Measurements from ENCODE around the gene PCSK6. TPM values are rescaled to one million over a fixed set of nuclear protein-coding genes. Genes with fewer than 3 reads are reported as not detected.

The PCSK6 gene
- total RNA-seq, 1 donor, result 0.72 TPM

DNA sequence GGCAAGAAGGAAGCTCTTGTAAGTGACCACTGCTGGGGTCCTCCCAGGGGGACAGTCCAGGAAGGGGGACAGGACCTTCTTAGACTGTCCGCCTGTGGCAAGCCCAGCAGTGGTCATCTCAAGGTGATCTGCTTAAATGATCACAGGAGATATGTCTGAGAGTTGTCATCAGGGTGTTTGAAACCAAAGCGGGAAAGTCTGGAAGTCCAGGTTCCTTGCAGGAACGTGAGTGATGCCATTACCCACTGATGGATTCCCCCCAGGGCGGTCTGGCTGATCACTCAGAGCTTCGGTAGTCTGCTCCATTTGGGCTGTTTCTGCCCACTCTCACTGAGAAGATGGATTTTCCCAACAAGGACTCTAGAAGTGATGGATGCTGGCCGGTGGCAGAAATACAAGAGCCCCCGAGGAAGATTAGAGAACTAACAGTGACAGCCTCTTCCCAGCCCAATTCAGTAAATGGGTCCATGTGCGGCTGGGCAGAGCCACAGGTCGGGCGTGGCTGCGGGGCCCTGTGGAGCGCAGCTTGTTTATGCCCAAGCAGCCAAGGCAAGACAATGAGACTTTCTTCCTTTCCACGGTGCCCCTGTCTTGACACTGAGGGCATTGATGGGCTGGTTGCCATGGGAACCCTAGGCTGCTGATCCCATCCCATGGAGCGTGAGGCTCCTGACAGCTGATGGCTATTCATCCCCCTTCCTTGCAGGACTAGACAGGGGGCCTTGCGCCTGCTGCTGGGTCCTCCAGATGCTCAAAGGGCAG lies 9.5 kb downstream of the PCSK6 start:
- no peak overlapping the region for H3K4me3 ChIP-seq (ENCODE audit: insufficient read depth, low read length)
- no peaks in the 10 kb centered on the region for H3K79me2 ChIP-seq (ENCODE audit: insufficient read depth, low read length)
- no peak overlapping the region for H3K27ac ChIP-seq (ENCODE audit: low read depth, low read length)
- no peaks in the 10 kb centered on the region for H3K4me1 ChIP-seq (ENCODE audit: insufficient read depth, low read length)
- H4K20me1 ChIP-seq (ENCODE audit: insufficient read depth, low read length), result no peaks in the 10 kb centered on the region
- H3K27me3 ChIP-seq (ENCODE audit: insufficient read depth, low read length), result no peaks in the 10 kb centered on the region
- no peak overlapping the region for H3K4me2 ChIP-seq (ENCODE audit: insufficient read depth, low read length)
- TF ChIP-seq, protein P1, sequence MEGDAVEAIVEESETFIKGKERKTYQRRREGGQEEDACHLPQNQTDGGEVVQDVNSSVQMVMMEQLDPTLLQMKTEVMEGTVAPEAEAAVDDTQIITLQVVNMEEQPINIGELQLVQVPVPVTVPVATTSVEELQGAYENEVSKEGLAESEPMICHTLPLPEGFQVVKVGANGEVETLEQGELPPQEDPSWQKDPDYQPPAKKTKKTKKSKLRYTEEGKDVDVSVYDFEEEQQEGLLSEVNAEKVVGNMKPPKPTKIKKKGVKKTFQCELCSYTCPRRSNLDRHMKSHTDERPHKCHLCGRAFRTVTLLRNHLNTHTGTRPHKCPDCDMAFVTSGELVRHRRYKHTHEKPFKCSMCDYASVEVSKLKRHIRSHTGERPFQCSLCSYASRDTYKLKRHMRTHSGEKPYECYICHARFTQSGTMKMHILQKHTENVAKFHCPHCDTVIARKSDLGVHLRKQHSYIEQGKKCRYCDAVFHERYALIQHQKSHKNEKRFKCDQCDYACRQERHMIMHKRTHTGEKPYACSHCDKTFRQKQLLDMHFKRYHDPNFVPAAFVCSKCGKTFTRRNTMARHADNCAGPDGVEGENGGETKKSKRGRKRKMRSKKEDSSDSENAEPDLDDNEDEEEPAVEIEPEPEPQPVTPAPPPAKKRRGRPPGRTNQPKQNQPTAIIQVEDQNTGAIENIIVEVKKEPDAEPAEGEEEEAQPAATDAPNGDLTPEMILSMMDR (IDR thresholded peaks at IDR 0.05; ENCODE audit: extremely low read depth, low read depth, low read length), result no peak
- DNase-seq (ENCODE audit: insufficient read length, low spot score, missing footprints), result no peak
- no peak overlapping the region for H2AFZ ChIP-seq (ENCODE audit: low read length)
- H3K36me3 ChIP-seq (ENCODE audit: insufficient read depth, low read length), result no peaks in the 10 kb centered on the region
- H3K9me3 ChIP-seq (ENCODE audit: low read depth, low read length), result no peaks in the 10 kb centered on the region

DNA sequence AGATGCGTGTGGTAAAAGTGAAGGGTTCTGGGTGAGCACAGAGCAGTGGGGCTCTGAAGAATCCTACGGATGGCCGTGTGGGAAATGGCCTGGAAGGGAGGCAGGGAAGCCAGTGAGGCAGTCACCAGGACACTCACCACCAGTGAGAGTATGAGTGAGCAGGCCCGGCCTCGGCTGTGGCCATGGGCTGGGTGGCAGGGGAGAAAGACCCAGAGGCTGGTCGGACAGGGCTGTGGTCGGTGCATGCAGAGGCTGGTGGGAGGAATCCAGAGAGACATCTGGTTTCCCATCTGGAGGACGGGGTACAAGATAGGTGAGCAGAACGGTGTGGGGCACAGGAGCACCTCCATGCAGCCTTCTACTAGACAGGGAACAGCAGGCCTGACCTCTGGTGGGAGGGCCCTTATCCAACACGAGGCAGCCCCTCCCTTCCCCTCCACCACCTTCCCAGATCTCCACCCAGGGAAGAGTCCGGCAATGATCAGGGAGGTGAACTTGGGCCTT lies 10.1 kb downstream of the PCSK6 start:
- Histone ChIP-seq H4K20me1 (ENCODE audit: insufficient read depth, low read length) (no peaks in the 10 kb centered on the region), H3K4me2 (ENCODE audit: insufficient read depth, low read length) (no peak overlapping the region), H3K27me3 (ENCODE audit: insufficient read depth, low read length) (no peaks in the 10 kb centered on the region), H3K36me3 (ENCODE audit: insufficient read depth, low read length) (no peaks in the 10 kb centered on the region), H3K4me1 (ENCODE audit: insufficient read depth, low read length) (no peaks in the 10 kb centered on the region), H3K79me2 (ENCODE audit: insufficient read depth, low read length) (no peaks in the 10 kb centered on the region), H3K4me3 (ENCODE audit: insufficient read depth, low read length) (no peak overlapping the region), H3K27ac (ENCODE audit: low read depth, low read length) (no peak overlapping the region), H2AFZ (ENCODE audit: low read length) (no peak overlapping the region), H3K9me3 (ENCODE audit: low read depth, low read length) (no peaks in the 10 kb centered on the region)
- DNase-seq (ENCODE audit: insufficient read length, low spot score, missing footprints), result no peak
- TF ChIP-seq, protein P1 (IDR thresholded peaks at IDR 0.05; ENCODE audit: extremely low read depth, low read depth, low read length), result no peak

DNA sequence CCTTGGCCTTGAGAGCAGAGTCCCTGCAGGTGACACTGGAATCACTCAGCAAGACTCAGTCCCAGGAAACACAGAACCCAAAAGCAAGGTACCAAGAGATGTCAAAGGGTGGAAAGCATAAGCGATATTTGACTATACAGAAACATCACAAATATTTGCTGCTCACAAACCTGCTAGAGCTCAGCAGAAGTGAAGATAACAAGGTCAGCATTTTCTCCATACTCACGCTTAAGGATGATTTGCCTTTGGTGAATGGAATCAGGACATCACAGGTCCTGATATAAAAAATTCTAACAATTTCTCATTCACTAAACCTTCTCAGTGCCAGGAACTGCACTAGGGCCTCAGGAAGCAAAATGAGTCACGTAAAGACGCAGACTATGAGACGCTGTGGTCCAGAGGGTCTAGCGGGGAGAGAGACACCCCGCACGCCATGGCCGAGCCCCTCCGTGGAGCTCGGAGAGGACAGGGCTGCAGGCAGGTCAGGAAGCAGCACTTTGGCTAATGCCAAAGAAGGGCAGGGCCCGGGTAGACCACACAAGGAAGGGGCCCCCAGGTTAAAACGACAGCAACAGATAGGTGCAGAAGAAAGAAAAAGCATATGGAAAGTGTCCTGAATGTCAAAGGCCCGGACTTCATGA lies 10.7 kb downstream of the PCSK6 start:
- Histone ChIP-seq H3K9me3 (ENCODE audit: low read depth, low read length) (no peaks in the 10 kb centered on the region), H3K79me2 (ENCODE audit: insufficient read depth, low read length) (no peaks in the 10 kb centered on the region), H3K4me2 (ENCODE audit: insufficient read depth, low read length) (no peak overlapping the region), H3K4me3 (ENCODE audit: insufficient read depth, low read length) (no peak overlapping the region), H4K20me1 (ENCODE audit: insufficient read depth, low read length) (no peaks in the 10 kb centered on the region), H3K36me3 (ENCODE audit: insufficient read depth, low read length) (no peaks in the 10 kb centered on the region), H2AFZ (ENCODE audit: low read length) (no peak overlapping the region), H3K4me1 (ENCODE audit: insufficient read depth, low read length) (no peaks in the 10 kb centered on the region), H3K27me3 (ENCODE audit: insufficient read depth, low read length) (no peaks in the 10 kb centered on the region), H3K27ac (ENCODE audit: low read depth, low read length) (no peak overlapping the region)
- TF ChIP-seq, protein P1 (IDR thresholded peaks at IDR 0.05; ENCODE audit: extremely low read depth, low read depth, low read length), result no peak
- DNase-seq (ENCODE audit: insufficient read length, low spot score, missing footprints), result no peak

DNA sequence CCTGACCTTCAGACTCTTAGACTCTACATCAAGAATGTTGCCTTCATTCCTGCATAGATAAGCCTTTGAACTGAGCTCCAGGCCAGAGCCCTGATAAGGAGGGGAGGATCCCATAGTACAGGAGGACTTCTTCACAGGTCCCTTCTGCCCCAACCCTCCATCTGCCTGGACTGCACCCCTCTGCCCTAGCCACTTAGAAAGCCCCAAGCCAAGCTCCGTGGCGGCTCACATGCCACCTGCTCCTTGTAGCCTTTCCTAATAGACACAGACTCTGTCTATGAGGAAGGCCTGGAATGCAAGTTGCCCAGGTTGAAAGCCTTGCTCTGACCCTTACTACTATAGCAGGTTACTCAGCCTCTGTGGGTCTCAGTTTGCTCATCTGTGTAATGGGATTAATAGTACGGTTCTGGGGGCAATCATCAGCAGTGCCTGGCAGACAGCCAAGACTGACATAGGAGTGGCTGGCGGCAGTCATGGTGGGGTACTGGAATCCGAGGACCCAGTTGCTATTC lies 11.6 kb downstream of the PCSK6 start:
- Histone ChIP-seq H3K27ac (ENCODE audit: low read depth, low read length) (no peak overlapping the region), H2AFZ (ENCODE audit: low read length) (no peak overlapping the region), H3K4me3 (ENCODE audit: insufficient read depth, low read length) (no peak overlapping the region), H3K9me3 (ENCODE audit: low read depth, low read length) (no peaks in the 10 kb centered on the region), H3K79me2 (ENCODE audit: insufficient read depth, low read length) (no peaks in the 10 kb centered on the region), H3K27me3 (ENCODE audit: insufficient read depth, low read length) (no peaks in the 10 kb centered on the region), H3K4me1 (ENCODE audit: insufficient read depth, low read length) (no peaks in the 10 kb centered on the region), H3K4me2 (ENCODE audit: insufficient read depth, low read length) (no peak overlapping the region), H3K36me3 (ENCODE audit: insufficient read depth, low read length) (no peaks in the 10 kb centered on the region), H4K20me1 (ENCODE audit: insufficient read depth, low read length) (no peaks in the 10 kb centered on the region)
- TF ChIP-seq, protein P1 (IDR thresholded peaks at IDR 0.05; ENCODE audit: extremely low read depth, low read depth, low read length), result no peak
- DNase-seq (ENCODE audit: insufficient read length, low spot score, missing footprints), result no peak

All from osteoblast (primary cell).